GM12891 (cell line): ENCODE measurements around the gene PTPN2.

Experiments used
- POLR2A ChIP-seq: IDR thresholded peaks from 2 replicates; pipeline ENCODE4 v1.6.1; 2011; ENCODE audit warnings: low read depth, low read length, control low read depth
- POLR2AphosphoS5 ChIP-seq: IDR thresholded peaks from 2 replicates; pipeline ENCODE4 v1.6.1; 2011; ENCODE audit warnings: low read depth, low read length, control low read depth
- POU2F2 ChIP-seq: IDR thresholded peaks from 2 replicates; pipeline ENCODE4 v1.6.1; 2011; ENCODE audit warnings: low read depth, mild to moderate bottlenecking, control low read depth, low read length, moderate library complexity
- SPI1 ChIP-seq: IDR thresholded peaks from 2 replicates; pipeline ENCODE4 v1.6.1; 2011; ENCODE audit warnings: low read depth, low read length, control low read depth
- TAF1 ChIP-seq: IDR thresholded peaks from 2 replicates; pipeline ENCODE4 v1.6.1; 2011; ENCODE audit warnings: low read depth, low read length, control low read depth

- no peak for TF ChIP-seq POLR2A
- TF ChIP-seq TAF1: no peak
- no peak for TF ChIP-seq POLR2AphosphoS5
- no peak for TF ChIP-seq SPI1
- TF ChIP-seq POU2F2: no peak
Measured at GRCh38 chr18:12849548-12849947, 34.5 kb downstream of the PTPN2 start.
